Stimulated activated naive CD8-positive, alpha-beta T cell treated with anti-CD3 and anti-CD28 coated beads, Interleukin-15, amount 100 ng/mL, for 72 hours (primary cell): ENCODE data around the gene PRPF18.

Experiments
- ATAC-seq: fragments of 150-1000 bp; cut with Tn5 transposase; 2 replicates; pipeline ENCODE4 v1.10.0; 2021; ENCODE audit warnings: mild to moderate bottlenecking, moderate library complexity
- DNase-seq, 2 donors: peaks; one replicate each; pipeline ENCODE4 v3.0.0; 2021 to 2022
- H3K27ac Mint-ChIP-seq, 2 donors: one replicate each; pipeline ENCODE4 v1.8.0; 2022; ENCODE audit warnings: mild to moderate bottlenecking in 2 of 2, mixed read lengths in 2 of 2, moderate library complexity in 2 of 2
- H3K27me3 Mint-ChIP-seq: one replicate; pipeline ENCODE4 v1.8.0; 2022; ENCODE audit warnings: mixed read lengths
- H3K4me1 Mint-ChIP-seq: one replicate; pipeline ENCODE4 v1.8.0; 2022; ENCODE audit warnings: mild to moderate bottlenecking, mixed read lengths
- H3K4me3 Mint-ChIP-seq, 2 donors: one replicate each; pipeline ENCODE4 v1.8.0; 2022; ENCODE audit warnings: mild to moderate bottlenecking in 2 of 2, mixed read lengths in 2 of 2, moderate library complexity in 1 of 2
- H3K9me3 Mint-ChIP-seq, 2 donors: one replicate each; pipeline ENCODE4 v1.8.0; 2022; ENCODE audit warnings: mixed read lengths in 2 of 2

PRPF18 gene

GRCh38 chr10:13649844-13650520 is 63.2 kb downstream of the PRPF18 start:
- no peak for DNase-seq
- Mint-ChIP-seq H3K4me1 (peaks cover 27% of the 10 kb centered on the region), H3K27ac (no peak overlapping the region), H3K9me3 (no peaks in the 10 kb centered on the region), H3K27me3 (no peaks in the 10 kb centered on the region), H3K4me3 (no peak overlapping the region)
- ATAC-seq, result no peak

- Mint-ChIP-seq H3K27ac (peak overlapping the region; percentile 14 to 22), H3K4me3 (no peak overlapping the region), H3K27me3 (no peaks in the 10 kb centered on the region), H3K4me1 (peaks cover 27% of the 10 kb centered on the region), H3K9me3 (no peaks in the 10 kb centered on the region)
- DNase-seq (no peak), ATAC-seq (no peak)
Observed at GRCh38 chr10:13650961-13651360, 64.2 kb downstream of the PRPF18 start.

- no peak for DNase-seq
- Mint-ChIP-seq H3K9me3 (no peaks in the 10 kb centered on the region), H3K4me3 (no peak overlapping the region), H3K27ac (peak overlapping the region; percentile 12 to 57), H3K4me1 (peaks cover 27% of the 10 kb centered on the region), H3K27me3 (no peaks in the 10 kb centered on the region)
- ATAC-seq, result peak; percentile 67
Observed at GRCh38 chr10:13651969-13652720, 65.4 kb downstream of the PRPF18 start.

- no peaks in the 10 kb centered on the region for H3K9me3 Mint-ChIP-seq
- H3K27ac Mint-ChIP-seq, result peak overlapping the region in 1 of 2 donors; percentile 6
- ATAC-seq (peak; percentile 31), DNase-seq (no peak)
- H3K4me3 Mint-ChIP-seq, result no peak overlapping the region
- peaks cover 27% of the 10 kb centered on the region for H3K4me1 Mint-ChIP-seq
- no peaks in the 10 kb centered on the region for H3K27me3 Mint-ChIP-seq
Observed at GRCh38 chr10:13652860-13653259, 66.1 kb downstream of the PRPF18 start.

GRCh38 chr10:13654118-13654830 is 67.5 kb downstream of the PRPF18 start:
- Mint-ChIP-seq H3K9me3 (no peaks in the 10 kb centered on the region), H3K27ac (peak overlapping the region; percentile 3 to 81), H3K27me3 (no peaks in the 10 kb centered on the region), H3K4me3 (no peak overlapping the region), H3K4me1 (peaks cover 23% of the 10 kb centered on the region)
- no peak for ATAC-seq
- DNase-seq, result no peak

- no peaks in the 10 kb centered on the region for H3K9me3 Mint-ChIP-seq
- peaks cover 27% of the 10 kb centered on the region for H3K4me1 Mint-ChIP-seq
- DNase-seq (no peak), ATAC-seq (no peak)
- H3K27ac Mint-ChIP-seq, result peak overlapping the region in 1 of 2 donors; percentile 81
- no peaks in the 10 kb centered on the region for H3K27me3 Mint-ChIP-seq
- no peak overlapping the region for H3K4me3 Mint-ChIP-seq
Observed at GRCh38 chr10:13654846-13655245, 68.1 kb downstream of the PRPF18 start.

- ATAC-seq, result peak; percentile 19
- H3K4me3 Mint-ChIP-seq, result no peak overlapping the region
- DNase-seq, result no peak
- H3K4me1 Mint-ChIP-seq, result peaks cover 34% of the 10 kb centered on the region
- H3K27me3 Mint-ChIP-seq, result peaks cover 14% of the 10 kb centered on the region
- H3K27ac Mint-ChIP-seq, result no peak overlapping the region
- H3K9me3 Mint-ChIP-seq, result no peaks in the 10 kb centered on the region
Observed at GRCh38 chr10:13656337-13657100, 69.8 kb downstream of the PRPF18 start.

- DNase-seq (no peak), ATAC-seq (no peak)
- H3K4me3 Mint-ChIP-seq, result no peak overlapping the region
- H3K4me1 Mint-ChIP-seq, result peaks cover 29% of the 10 kb centered on the region
- H3K27ac Mint-ChIP-seq, result no peak overlapping the region
- H3K27me3 Mint-ChIP-seq, result peaks cover 14% of the 10 kb centered on the region
- H3K9me3 Mint-ChIP-seq, result no peaks in the 10 kb centered on the region
Observed at GRCh38 chr10:13657101-13657680, 70.4 kb downstream of the PRPF18 start.

GRCh38 chr10:13658264-13658663 is 71.5 kb downstream of the PRPF18 start:
- Mint-ChIP-seq H3K27me3 (peaks cover 14% of the 10 kb centered on the region), H3K9me3 (no peaks in the 10 kb centered on the region), H3K4me1 (peaks cover 24% of the 10 kb centered on the region), H3K27ac (no peak overlapping the region), H3K4me3 (peak overlapping the region; percentile 32 to 68)
- ATAC-seq (peak; percentile 49), DNase-seq (peak; percentile 8 to 22)

- Mint-ChIP-seq H3K27ac (no peak overlapping the region), H3K4me1 (peaks cover 24% of the 10 kb centered on the region), H3K4me3 (peak overlapping the region; percentile 32 to 68), H3K9me3 (no peaks in the 10 kb centered on the region), H3K27me3 (peaks cover 14% of the 10 kb centered on the region)
- no peak for DNase-seq
- no peak for ATAC-seq
Observed at GRCh38 chr10:13658871-13659685, 72.3 kb downstream of the PRPF18 start.

GRCh38 chr10:13659887-13660550 is 73.3 kb downstream of the PRPF18 start:
- peak overlapping the region in 1 of 2 donors; percentile 41 for H3K27ac Mint-ChIP-seq
- peak; percentile 43 for ATAC-seq
- no peaks in the 10 kb centered on the region for H3K9me3 Mint-ChIP-seq
- peak; percentile 57 to 59 for DNase-seq
- H3K4me1 Mint-ChIP-seq, result peaks cover 24% of the 10 kb centered on the region
- peaks cover 14% of the 10 kb centered on the region for H3K27me3 Mint-ChIP-seq
- H3K4me3 Mint-ChIP-seq, result peak overlapping the region; percentile 5 to 32

GRCh38 chr10:13660551-13660920 is 73.8 kb downstream of the PRPF18 start:
- no peaks in the 10 kb centered on the region for H3K9me3 Mint-ChIP-seq
- H3K27me3 Mint-ChIP-seq, result peaks cover 14% of the 10 kb centered on the region
- H3K4me3 Mint-ChIP-seq, result no peak overlapping the region
- no peak overlapping the region for H3K27ac Mint-ChIP-seq
- peaks cover 24% of the 10 kb centered on the region for H3K4me1 Mint-ChIP-seq
- ATAC-seq, result no peak
- no peak for DNase-seq

- Mint-ChIP-seq H3K4me3 (no peak overlapping the region), H3K9me3 (no peaks in the 10 kb centered on the region), H3K4me1 (peaks cover 24% of the 10 kb centered on the region), H3K27me3 (peaks cover 14% of the 10 kb centered on the region), H3K27ac (peak overlapping the region in 1 of 2 donors; percentile 63)
- ATAC-seq, result no peak
- no peak for DNase-seq
Observed at GRCh38 chr10:13661256-13661655, 74.5 kb downstream of the PRPF18 start.
